GM19324 (cell line): ENCODE results near the gene PAXIP1.
"Not testable (repeated sequence)": the region's sequence is repeated elsewhere in the genome, so short reads cannot be mapped to it uniquely, and the experiment has no call there.

Experiments
- ATAC-seq: cut with Tn5 transposase; IDR thresholded peaks from one replicate; pipeline ENCODE4 v1.9.1; 2021; ENCODE audit warnings: mild to moderate bottlenecking, moderate library complexity; ENCODE audit not compliant: unreplicated experiment, low FRiP score

PAXIP1 gene

GRCh38 chr7:155003092-155003375, at the start of gene PAXIP1:
Gene PAXIP1 (minus strand): TSS chr7:155003124. CDS start chr7:155002929, 195 bp downstream.
- ATAC-seq = peak; percentile 77

GRCh38 chr7:155051355-155051754, 48.4 kb upstream of the PAXIP1 start:
- no peak for ATAC-seq

- no peak for ATAC-seq
Observed at GRCh38 chr7:155048006-155048405, 45.1 kb upstream of the PAXIP1 start.

GRCh38 chr7:155043756-155044155, 40.8 kb upstream of the PAXIP1 start:
- no peak for ATAC-seq

- ATAC-seq = no peak
Observed at GRCh38 chr7:155038335-155038734, 35.4 kb upstream of the PAXIP1 start.

GRCh38 chr7:155034495-155034894, 31.6 kb upstream of the PAXIP1 start:
- not testable (repeated sequence) for ATAC-seq

- no peak for ATAC-seq
Observed at GRCh38 chr7:155032978-155033377, 30.1 kb upstream of the PAXIP1 start.

- no peak for ATAC-seq
Observed at GRCh38 chr7:155027879-155028278, 25.0 kb upstream of the PAXIP1 start.

GRCh38 chr7:155021699-155022145, 18.8 kb upstream of the PAXIP1 start:
- ATAC-seq = no peak

- no peak for ATAC-seq
Observed at GRCh38 chr7:155020996-155021395, 18.1 kb upstream of the PAXIP1 start.

- ATAC-seq = no peak
Observed at GRCh38 chr7:155017834-155018233, 14.9 kb upstream of the PAXIP1 start.

- ATAC-seq = no peak
Observed at GRCh38 chr7:155011086-155011485, 8.2 kb upstream of the PAXIP1 start.

- ATAC-seq = no peak
Observed at GRCh38 chr7:155009570-155010157, 6.7 kb upstream of the PAXIP1 start.

- no peak for ATAC-seq
Observed at GRCh38 chr7:155007947-155008346, 5.0 kb upstream of the PAXIP1 start.

GRCh38 chr7:155003376-155004214, 671 bp upstream of the PAXIP1 start:
- peak; percentile 82 for ATAC-seq

- ATAC-seq = peak; percentile 41
Observed at GRCh38 chr7:155002411-155003091, 373 bp downstream of the PAXIP1 start.

GRCh38 chr7:155001756-155002410, 1.0 kb downstream of the PAXIP1 start:
- peak; percentile 17 for ATAC-seq

- ATAC-seq = no peak
Observed at GRCh38 chr7:155000795-155001194, 2.1 kb downstream of the PAXIP1 start.

GRCh38 chr7:154998481-154998880, 4.4 kb downstream of the PAXIP1 start:
- no peak for ATAC-seq

- no peak for ATAC-seq
Observed at GRCh38 chr7:154997840-154998370, 5.0 kb downstream of the PAXIP1 start.

- ATAC-seq = no peak
Observed at GRCh38 chr7:154996756-154997155, 6.2 kb downstream of the PAXIP1 start.
